DOHH2 (cell line): ENCODE results near the gene CEP78.

Experiments
- H3F3A ChIP-seq: fragments of 200-600 bp; sonication (generic), shearing (Covaris generic); 2 replicates; pipeline ENCODE4 v1.6.0; 2016; ENCODE audit warnings: antibody characterized with exemption, mild to moderate bottlenecking; ENCODE audit not compliant: control insufficient read depth, insufficient read depth
- H3K27ac ChIP-seq: fragments of 200-600 bp; sonication (generic); 2 replicates; pipeline ENCODE4 v1.5.1; 2014; ENCODE audit warnings: low read depth, mild to moderate bottlenecking, low read length, moderate library complexity
- H3K27me3 ChIP-seq: fragments of 200-600 bp; sonication (generic); 2 replicates; pipeline ENCODE4 v1.6.1; 2014; ENCODE audit warnings: mild to moderate bottlenecking, low read length, mixed read lengths; ENCODE audit not compliant: control insufficient read depth
- H3K36me3 ChIP-seq: fragments of 200-600 bp; sonication (generic); 2 replicates; pipeline ENCODE4 v1.6.1; 2014; ENCODE audit warnings: mild to moderate bottlenecking, low read length, moderate library complexity, mixed read lengths; ENCODE audit not compliant: control insufficient read depth
- H3K4me1 ChIP-seq: fragments of 200-600 bp; sonication (generic); 2 replicates; pipeline ENCODE4 v1.6.1; 2014; ENCODE audit warnings: mild to moderate bottlenecking, low read length, mixed read lengths; ENCODE audit not compliant: control insufficient read depth
- H3K4me2 ChIP-seq: fragments of 200-600 bp; sonication (generic); 2 replicates; pipeline ENCODE4 v1.6.0; 2014; ENCODE audit warnings: mild to moderate bottlenecking, low read length, moderate library complexity
- H3K4me3 ChIP-seq: fragments of 200-600 bp; sonication (generic); 2 replicates; pipeline ENCODE4 v1.5.1; 2014; ENCODE audit warnings: mild to moderate bottlenecking, low read length, mixed read lengths
- H3K79me2 ChIP-seq: fragments of 200-600 bp; sonication (generic); 2 replicates; pipeline ENCODE4 v1.6.1; 2014; ENCODE audit warnings: mild to moderate bottlenecking, low read length, mixed read lengths; ENCODE audit not compliant: control insufficient read depth
- H3K9me2 ChIP-seq: fragments of 200-600 bp; sonication (generic); replicated peaks from 2 replicates; pipeline ENCODE4 v1.6.1; 2014; ENCODE audit warnings: mild to moderate bottlenecking, low read length, mixed read lengths; ENCODE audit not compliant: control insufficient read depth
- H3K9me3 ChIP-seq: fragments of 200-600 bp; sonication (generic); 2 replicates; pipeline ENCODE4 v1.6.1; 2014; ENCODE audit warnings: antibody characterized with exemption, low read length, mixed read lengths; ENCODE audit not compliant: control insufficient read depth, insufficient read depth
- H4K20me1 ChIP-seq: fragments of 200-600 bp; sonication (generic); 2 replicates; pipeline ENCODE4 v1.6.0; 2014; ENCODE audit warnings: low read depth, mild to moderate bottlenecking, antibody characterized with exemption, low read length, moderate library complexity; ENCODE audit not compliant: control insufficient read depth, insufficient read depth
- CTCF ChIP-seq: fragments of 200-600 bp; sonication (generic); IDR thresholded peaks from one replicate; pipeline ENCODE4 v1.5.1; 2014; ENCODE audit warnings: antibody characterized with exemption, mild to moderate bottlenecking, low read depth, low read length; ENCODE audit not compliant: poor library complexity, severe bottlenecking
- EZH2phosphoT487 ChIP-seq: fragments of 200-600 bp; sonication (generic); IDR thresholded peaks from 2 replicates; pipeline ENCODE4 v1.6.1; 2017; ENCODE audit warnings: borderline replicate concordance, mild to moderate bottlenecking, antibody characterized with exemption, low read length, moderate library complexity, mixed read lengths

The CEP78 gene

GRCh38 chr9:78273761-78274160 lies 37.9 kb downstream of the CEP78 start:
- Histone ChIP-seq H4K20me1 (no peaks in the 10 kb centered on the region), H3K36me3 (peaks cover 41% of the 10 kb centered on the region), H3F3A (no peaks in the 10 kb centered on the region), H3K4me3 (no peak overlapping the region), H3K4me1 (no peaks in the 10 kb centered on the region), H3K9me3 (no peaks in the 10 kb centered on the region), H3K27me3 (no peaks in the 10 kb centered on the region), H3K4me2 (no peak overlapping the region), H3K79me2 (no peaks in the 10 kb centered on the region), H3K27ac (no peak overlapping the region), H3K9me2 (no peaks in the 10 kb centered on the region)
- no peak for TF ChIP-seq EZH2phosphoT487
- TF ChIP-seq CTCF, result no peak

- H3F3A ChIP-seq, result no peaks in the 10 kb centered on the region
- no peaks in the 10 kb centered on the region for H4K20me1 ChIP-seq
- no peak overlapping the region for H3K27ac ChIP-seq
- no peak overlapping the region for H3K4me3 ChIP-seq
- no peak for TF ChIP-seq EZH2phosphoT487
- no peak for TF ChIP-seq CTCF
- no peaks in the 10 kb centered on the region for H3K79me2 ChIP-seq
- no peaks in the 10 kb centered on the region for H3K9me3 ChIP-seq
- H3K4me2 ChIP-seq, result no peak overlapping the region
- H3K36me3 ChIP-seq, result peaks cover 4% of the 10 kb centered on the region; the same call in 1 of the 2 replicates
- no peaks in the 10 kb centered on the region for H3K4me1 ChIP-seq
- no peaks in the 10 kb centered on the region for H3K27me3 ChIP-seq
- no peaks in the 10 kb centered on the region for H3K9me2 ChIP-seq
Measured at GRCh38 chr9:78278177-78278777, 42.4 kb downstream of the CEP78 start.

- Histone ChIP-seq H4K20me1 (no peaks in the 10 kb centered on the region), H3K9me3 (no peaks in the 10 kb centered on the region), H3K4me3 (no peak overlapping the region), H3K27ac (no peak overlapping the region), H3K9me2 (no peaks in the 10 kb centered on the region), H3K4me1 (no peaks in the 10 kb centered on the region), H3K27me3 (no peaks in the 10 kb centered on the region), H3K4me2 (no peak overlapping the region), H3F3A (no peaks in the 10 kb centered on the region), H3K36me3 (peaks cover 4% of the 10 kb centered on the region; the same call in 1 of the 2 replicates), H3K79me2 (no peaks in the 10 kb centered on the region)
- TF ChIP-seq EZH2phosphoT487 (no peak), CTCF (no peak)
Measured at GRCh38 chr9:78278801-78279200, 42.9 kb downstream of the CEP78 start.
